OCI-LY3 (cell line): ENCODE data around the gene OR52E2.

Source experiments
- H2AFZ ChIP-seq: fragments of 200-600, 300-600 bp; shearing (Covaris generic); 2 replicates; pipeline ENCODE4 v1.6.0; 2014; ENCODE audit warnings: antibody characterized with exemption, low read depth, low read length
- H3K27ac ChIP-seq: fragments of 200-600, 300-600 bp; sonication (generic); 2 replicates; pipeline ENCODE4 v1.5.1; 2014; ENCODE audit warnings: mild to moderate bottlenecking, low read length, moderate library complexity, mixed read lengths
- H3K27me3 ChIP-seq: fragments of 200-600, 300-600 bp; sonication (generic); 2 replicates; pipeline ENCODE4 v1.6.1; 2014; ENCODE audit warnings: low read depth, low read length, mixed read lengths
- H3K36me3 ChIP-seq: fragments of 200-600, 300-600 bp; sonication (generic); replicated peaks from 2 replicates; pipeline ENCODE3; 2014; ENCODE audit warnings: low read depth, low read length, mixed read lengths
- H3K4me1 ChIP-seq: fragments of 300-600, 200-600 bp; sonication (generic); 2 replicates; pipeline ENCODE4 v1.6.1; 2014; ENCODE audit warnings: low read length, mixed read lengths
- H3K4me2 ChIP-seq: fragments of 200-600, 300-600 bp; sonication (generic); 2 replicates; pipeline ENCODE4 v1.6.1; 2014; ENCODE audit warnings: low read length, mixed read lengths
- H3K4me3 ChIP-seq: fragments of 300-600, 200-600 bp; sonication (generic); 2 replicates; pipeline ENCODE4 v1.5.1; 2014; ENCODE audit warnings: antibody characterized with exemption, mild to moderate bottlenecking, low read length, moderate library complexity
- H3K79me2 ChIP-seq: fragments of 300-600, 200-600 bp; shearing (Covaris generic); 2 replicates; pipeline ENCODE4 v1.6.1; 2014; ENCODE audit warnings: mild to moderate bottlenecking, low read length, mixed read lengths
- H3K9ac ChIP-seq: fragments of 300-600, 200-600 bp; shearing (Covaris generic); 2 replicates; pipeline ENCODE4 v1.6.0; 2014; ENCODE audit warnings: mild to moderate bottlenecking, low read length, moderate library complexity
- H3K9me3 ChIP-seq: fragments of 200-600, 300-600 bp; shearing (Covaris generic); 2 replicates; pipeline ENCODE4 v1.6.1; 2014; ENCODE audit warnings: low read length, mixed read lengths; ENCODE audit not compliant: insufficient read depth
- H4K20me1 ChIP-seq: fragments of 200-600, 300-600 bp; sonication (generic); 2 replicates; pipeline ENCODE4 v1.6.1; 2016; ENCODE audit warnings: low read length, mixed read lengths; ENCODE audit not compliant: insufficient read depth
- EZH2phosphoT487 ChIP-seq: fragments of 200-600 bp; shearing (Covaris generic); IDR thresholded peaks from 2 replicates; pipeline ENCODE4 v1.6.1; 2018; ENCODE audit warnings: antibody characterized with exemption, mixed run types, low read depth
- TF ChIP-seq, protein P1 (sequence below): fragments of 200-600, 300-600 bp; sonication (generic); IDR thresholded peaks from 2 replicates; pipeline ENCODE4 v1.5.1; 2014; ENCODE audit warnings: antibody characterized with exemption, low read length, low read depth

The OR52E2 gene

DNA sequence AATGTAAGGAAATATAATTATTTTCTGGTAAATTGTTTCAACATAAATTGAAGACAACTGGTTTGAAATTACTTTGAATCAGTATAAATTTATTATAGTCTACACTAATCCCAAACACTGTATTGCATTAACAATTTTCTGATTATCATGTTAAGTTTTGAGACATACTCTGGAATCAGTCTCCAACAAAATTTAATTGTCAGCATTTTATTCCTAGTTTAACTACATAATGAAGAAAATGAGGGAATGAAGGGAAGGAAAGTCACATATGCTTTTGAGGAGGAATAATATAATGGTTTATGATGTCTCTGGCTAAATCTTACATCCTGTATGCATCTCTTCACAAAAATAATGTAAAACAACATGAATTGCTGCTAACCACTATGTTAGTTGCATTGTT, 24.2 kb upstream of the OR52E2 start:
- TF ChIP-seq, protein P1, sequence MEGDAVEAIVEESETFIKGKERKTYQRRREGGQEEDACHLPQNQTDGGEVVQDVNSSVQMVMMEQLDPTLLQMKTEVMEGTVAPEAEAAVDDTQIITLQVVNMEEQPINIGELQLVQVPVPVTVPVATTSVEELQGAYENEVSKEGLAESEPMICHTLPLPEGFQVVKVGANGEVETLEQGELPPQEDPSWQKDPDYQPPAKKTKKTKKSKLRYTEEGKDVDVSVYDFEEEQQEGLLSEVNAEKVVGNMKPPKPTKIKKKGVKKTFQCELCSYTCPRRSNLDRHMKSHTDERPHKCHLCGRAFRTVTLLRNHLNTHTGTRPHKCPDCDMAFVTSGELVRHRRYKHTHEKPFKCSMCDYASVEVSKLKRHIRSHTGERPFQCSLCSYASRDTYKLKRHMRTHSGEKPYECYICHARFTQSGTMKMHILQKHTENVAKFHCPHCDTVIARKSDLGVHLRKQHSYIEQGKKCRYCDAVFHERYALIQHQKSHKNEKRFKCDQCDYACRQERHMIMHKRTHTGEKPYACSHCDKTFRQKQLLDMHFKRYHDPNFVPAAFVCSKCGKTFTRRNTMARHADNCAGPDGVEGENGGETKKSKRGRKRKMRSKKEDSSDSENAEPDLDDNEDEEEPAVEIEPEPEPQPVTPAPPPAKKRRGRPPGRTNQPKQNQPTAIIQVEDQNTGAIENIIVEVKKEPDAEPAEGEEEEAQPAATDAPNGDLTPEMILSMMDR: no peak
- TF ChIP-seq EZH2phosphoT487: no peak
- no peaks in the 10 kb centered on the region for H3K27me3 ChIP-seq

DNA sequence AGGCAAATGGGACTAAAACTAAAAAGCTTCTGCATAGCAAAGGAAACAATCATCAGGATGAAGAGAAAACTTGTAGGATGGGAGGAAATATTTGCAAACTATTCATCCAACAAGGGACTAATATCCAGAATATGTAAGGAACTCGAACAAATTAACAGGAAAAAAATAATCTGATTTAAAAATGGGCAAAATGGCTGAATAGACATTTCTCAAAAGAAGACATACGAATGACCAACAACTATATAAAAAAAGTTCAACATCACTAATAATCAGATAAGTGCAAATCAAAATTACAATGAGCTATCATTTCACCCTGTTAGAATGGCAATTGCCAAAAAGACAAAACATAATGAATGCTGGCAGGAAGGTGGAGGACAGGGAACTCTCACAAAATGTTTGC, 22.0 kb upstream of the OR52E2 start:
- no peaks in the 10 kb centered on the region for H4K20me1 ChIP-seq
- no peak for TF ChIP-seq EZH2phosphoT487
- TF ChIP-seq, protein P1: no peak

More for the DNA sequence above, 24.2 kb upstream of the OR52E2 start:
- H2AFZ ChIP-seq: no peak overlapping the region
- H3K9me3 ChIP-seq: no peaks in the 10 kb centered on the region
- H3K9ac ChIP-seq: no peak overlapping the region
- no peaks in the 10 kb centered on the region for H4K20me1 ChIP-seq
- no peak overlapping the region for H3K4me2 ChIP-seq
- no peak overlapping the region for H3K27ac ChIP-seq
- no peaks in the 10 kb centered on the region for H3K36me3 ChIP-seq
- H3K79me2 ChIP-seq: no peaks in the 10 kb centered on the region
- H3K4me1 ChIP-seq: no peaks in the 10 kb centered on the region
- no peak overlapping the region for H3K4me3 ChIP-seq

DNA sequence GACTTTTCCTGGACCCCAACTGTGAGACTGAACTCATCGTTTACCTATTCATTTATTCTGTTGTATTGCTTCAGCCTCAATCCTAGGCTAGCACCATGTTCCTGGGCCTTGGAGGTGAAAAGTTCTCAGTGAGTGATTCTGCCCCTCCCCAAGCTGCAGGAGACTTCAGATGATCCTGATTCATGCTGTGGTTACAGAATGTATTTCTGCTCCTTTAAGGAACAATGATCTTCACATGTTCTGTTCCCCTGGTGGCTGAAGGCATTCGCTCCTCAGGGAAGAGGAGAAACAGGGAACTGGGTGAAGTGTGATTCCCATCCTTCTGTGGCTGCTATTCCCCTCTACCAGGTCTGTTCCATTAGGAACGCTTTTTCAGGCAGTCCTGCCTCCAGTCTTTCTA, 12.4 kb upstream of the OR52E2 start:
- Histone ChIP-seq H3K9ac (no peak overlapping the region), H4K20me1 (no peaks in the 10 kb centered on the region), H3K4me3 (no peak overlapping the region), H3K27ac (no peak overlapping the region), H3K27me3 (no peaks in the 10 kb centered on the region), H3K4me1 (peaks cover 3% of the 10 kb centered on the region; the same call in 1 of the 2 replicates), H3K36me3 (no peaks in the 10 kb centered on the region), H2AFZ (no peak overlapping the region), H3K9me3 (no peaks in the 10 kb centered on the region), H3K4me2 (no peak overlapping the region), H3K79me2 (no peaks in the 10 kb centered on the region)
- no peak for TF ChIP-seq EZH2phosphoT487
- TF ChIP-seq, protein P1: no peak

More for the DNA sequence above, 22.0 kb upstream of the OR52E2 start:
- H3K4me3 ChIP-seq: no peak overlapping the region
- no peak overlapping the region for H3K9ac ChIP-seq
- H3K27me3 ChIP-seq: no peaks in the 10 kb centered on the region
- H3K9me3 ChIP-seq: no peaks in the 10 kb centered on the region
- H3K79me2 ChIP-seq: no peaks in the 10 kb centered on the region
- H2AFZ ChIP-seq: no peak overlapping the region
- no peak overlapping the region for H3K27ac ChIP-seq
- H3K36me3 ChIP-seq: no peaks in the 10 kb centered on the region
- H3K4me2 ChIP-seq: no peak overlapping the region
- H3K4me1 ChIP-seq: no peaks in the 10 kb centered on the region

DNA sequence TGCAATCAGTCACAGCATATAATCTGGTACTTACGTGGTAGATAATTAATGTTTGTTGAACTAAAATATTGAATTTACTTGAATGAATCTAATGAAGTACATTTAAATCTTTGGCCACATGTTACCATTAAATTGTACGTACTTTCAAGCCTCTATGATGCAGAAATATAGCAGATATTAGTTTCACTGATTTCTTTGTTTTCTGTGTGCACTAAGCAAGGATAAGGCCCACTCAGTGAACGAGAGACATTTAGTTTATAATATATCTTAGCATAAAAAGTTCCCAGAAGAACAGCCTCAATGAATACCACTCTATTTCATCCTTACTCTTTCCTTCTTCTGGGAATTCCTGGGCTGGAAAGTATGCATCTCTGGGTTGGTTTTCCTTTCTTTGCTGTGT, 9.8 kb upstream of the OR52E2 start, which contains the start of gene OR52E1:
Gene OR52E1, plus strand, starts transcription at position 301 of the 400 bp plus-strand sequence.
- Histone ChIP-seq H3K4me2 (no peak within 1 kb of the TSS), H3K4me1 (peaks cover 6% of the 10 kb centered on the region; the same call in 1 of the 2 replicates), H3K9me3 (no peaks in the 10 kb centered on the region), H3K27ac (no peak within 1 kb of the TSS), H3K79me2 (no peaks in the 10 kb centered on the region), H4K20me1 (no peaks in the 10 kb centered on the region), H3K27me3 (no peaks in the 10 kb centered on the region), H3K9ac (no peak within 1 kb of the TSS), H3K4me3 (no peak within 1 kb of the TSS), H2AFZ (no peak within 1 kb of the TSS), H3K36me3 (no peaks in the 10 kb centered on the region)
- TF ChIP-seq EZH2phosphoT487: no peak
- TF ChIP-seq, protein P1: no peak
